ENCODE results near the gene NCK2. TPM values are rescaled to one million over a fixed set of nuclear protein-coding genes. Genes with fewer than 3 reads are reported as not detected.

The NCK2 gene
- total and polyA plus RNA-seq, 2 of the 4 experiments (the other 2 are of a cell fraction), result 15.8 to 22.2 TPM

DNA sequence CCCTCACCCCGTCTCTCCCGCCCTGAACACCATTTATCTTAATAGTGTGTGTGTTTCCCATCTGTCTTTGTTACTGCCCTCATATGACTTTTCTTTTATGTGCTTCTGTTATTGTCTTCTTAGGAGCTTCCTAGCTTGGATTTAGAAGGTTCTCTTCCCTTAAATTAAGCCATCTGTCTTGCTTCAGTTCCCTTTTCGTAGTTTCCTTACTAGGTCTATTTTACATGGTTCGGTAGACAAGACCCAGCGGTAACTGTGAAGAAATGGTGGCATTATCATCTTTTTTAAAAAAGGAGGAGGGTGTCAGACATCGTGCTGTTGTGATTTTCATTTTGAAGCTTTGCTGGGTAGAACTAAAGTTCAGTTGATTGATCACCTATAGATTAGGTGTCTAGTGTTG is 10.3 kb downstream of the NCK2 start:
- in situ Hi-C loops (cut with MboI; ENCODE audit: low sequenced_read_pairs), result no loop called here

More for the DNA sequence above, 10.3 kb downstream of the NCK2 start:
- H3K9ac ChIP-seq (ENCODE audit: low read depth, low read length), result no peak overlapping the region
- H3K27me3 ChIP-seq (ENCODE audit: control insufficient read depth, insufficient read depth, low read length), result no peaks in the 10 kb centered on the region
- H3K4me3 ChIP-seq (ENCODE audit: insufficient read depth, low read depth, low read length), result no peak overlapping the region
- no peak overlapping the region for H2BK5ac ChIP-seq (ENCODE audit: low read depth, low read length, poor library complexity, severe bottlenecking)
- WGBS, 2 experiments (ENCODE audit: extremely low coverage in 2 of 2, insufficient read length in 1 of 2), result 100% methylated on average over 2 of the region's 6 CpGs; no CpG with 5 or more reads in 1 of the 2 experiments
- no peak overlapping the region for H2BK15ac ChIP-seq (ENCODE audit: low read depth, low read length)
- ChIA-PET CTCF (no interaction called here), POLR2A (ENCODE audit: unreplicated experiment) (no interaction called here)
- no peak overlapping the region for H3K56ac ChIP-seq (ENCODE audit: extremely low read depth, insufficient read depth, low read length)
- no peak for TF ChIP-seq RCOR1 (IDR thresholded peaks at IDR 0.05; ENCODE audit: insufficient replicate concordance, low read length)
- no peak for TF ChIP-seq MXI1 (IDR thresholded peaks at IDR 0.05; ENCODE audit: borderline replicate concordance, low read depth, low read length)
- TF ChIP-seq MAZ (IDR thresholded peaks at IDR 0.05; ENCODE audit: borderline replicate concordance, low read depth, low read length), result no peak
- no peak for TF ChIP-seq SMC3 (IDR thresholded peaks at IDR 0.05; ENCODE audit: low read depth, low read length)
- TF ChIP-seq, protein P1, sequence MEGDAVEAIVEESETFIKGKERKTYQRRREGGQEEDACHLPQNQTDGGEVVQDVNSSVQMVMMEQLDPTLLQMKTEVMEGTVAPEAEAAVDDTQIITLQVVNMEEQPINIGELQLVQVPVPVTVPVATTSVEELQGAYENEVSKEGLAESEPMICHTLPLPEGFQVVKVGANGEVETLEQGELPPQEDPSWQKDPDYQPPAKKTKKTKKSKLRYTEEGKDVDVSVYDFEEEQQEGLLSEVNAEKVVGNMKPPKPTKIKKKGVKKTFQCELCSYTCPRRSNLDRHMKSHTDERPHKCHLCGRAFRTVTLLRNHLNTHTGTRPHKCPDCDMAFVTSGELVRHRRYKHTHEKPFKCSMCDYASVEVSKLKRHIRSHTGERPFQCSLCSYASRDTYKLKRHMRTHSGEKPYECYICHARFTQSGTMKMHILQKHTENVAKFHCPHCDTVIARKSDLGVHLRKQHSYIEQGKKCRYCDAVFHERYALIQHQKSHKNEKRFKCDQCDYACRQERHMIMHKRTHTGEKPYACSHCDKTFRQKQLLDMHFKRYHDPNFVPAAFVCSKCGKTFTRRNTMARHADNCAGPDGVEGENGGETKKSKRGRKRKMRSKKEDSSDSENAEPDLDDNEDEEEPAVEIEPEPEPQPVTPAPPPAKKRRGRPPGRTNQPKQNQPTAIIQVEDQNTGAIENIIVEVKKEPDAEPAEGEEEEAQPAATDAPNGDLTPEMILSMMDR (conservative IDR thresholded peaks at IDR 0.05; ENCODE audit: low read depth, low read length), result no peak
- TF ChIP-seq CEBPB (IDR thresholded peaks at IDR 0.05; ENCODE audit: low read depth, low read length), result no peak
- TF ChIP-seq, protein P2, sequence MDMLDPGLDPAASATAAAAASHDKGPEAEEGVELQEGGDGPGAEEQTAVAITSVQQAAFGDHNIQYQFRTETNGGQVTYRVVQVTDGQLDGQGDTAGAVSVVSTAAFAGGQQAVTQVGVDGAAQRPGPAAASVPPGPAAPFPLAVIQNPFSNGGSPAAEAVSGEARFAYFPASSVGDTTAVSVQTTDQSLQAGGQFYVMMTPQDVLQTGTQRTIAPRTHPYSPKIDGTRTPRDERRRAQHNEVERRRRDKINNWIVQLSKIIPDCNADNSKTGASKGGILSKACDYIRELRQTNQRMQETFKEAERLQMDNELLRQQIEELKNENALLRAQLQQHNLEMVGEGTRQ (IDR thresholded peaks at IDR 0.05; ENCODE audit: low read depth, low read length), result no peak
- no peak for TF ChIP-seq POLR2A (IDR thresholded peaks at IDR 0.05; ENCODE audit: low read depth, low read length)
- TF ChIP-seq RFX5 (IDR thresholded peaks at IDR 0.05; ENCODE audit: low read depth, low read length), result no peak
- no peak for TF ChIP-seq CHD1 (IDR thresholded peaks at IDR 0.05; ENCODE audit: low read depth, low read length)
- TF ChIP-seq BHLHE40 (IDR thresholded peaks at IDR 0.05; ENCODE audit: low read depth, low read length), result no peak
- no peak for TF ChIP-seq RAD21 (IDR thresholded peaks at IDR 0.05; ENCODE audit: low read length)
- no peak for TF ChIP-seq FOS (IDR thresholded peaks at IDR 0.05; ENCODE audit: low read depth, low read length)
- TF ChIP-seq, protein P3, sequence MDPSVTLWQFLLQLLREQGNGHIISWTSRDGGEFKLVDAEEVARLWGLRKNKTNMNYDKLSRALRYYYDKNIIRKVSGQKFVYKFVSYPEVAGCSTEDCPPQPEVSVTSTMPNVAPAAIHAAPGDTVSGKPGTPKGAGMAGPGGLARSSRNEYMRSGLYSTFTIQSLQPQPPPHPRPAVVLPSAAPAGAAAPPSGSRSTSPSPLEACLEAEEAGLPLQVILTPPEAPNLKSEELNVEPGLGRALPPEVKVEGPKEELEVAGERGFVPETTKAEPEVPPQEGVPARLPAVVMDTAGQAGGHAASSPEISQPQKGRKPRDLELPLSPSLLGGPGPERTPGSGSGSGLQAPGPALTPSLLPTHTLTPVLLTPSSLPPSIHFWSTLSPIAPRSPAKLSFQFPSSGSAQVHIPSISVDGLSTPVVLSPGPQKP (IDR thresholded peaks at IDR 0.05; ENCODE audit: borderline replicate concordance, low read depth, low read length), result no peak
- no peak for TF ChIP-seq MAFK (IDR thresholded peaks at IDR 0.05; ENCODE audit: low read depth, low read length)
- BruUV-seq (replicated peaks), result no TSS peak
- H3K9me3 ChIP-seq (ENCODE audit: control insufficient read depth, insufficient read depth, low read length), result no peaks in the 10 kb centered on the region
- H2BK120ac ChIP-seq (ENCODE audit: low read depth, low read length), result no peak overlapping the region
- H2AK5ac ChIP-seq (ENCODE audit: low read depth, low read length), result no peak overlapping the region
- peaks cover 2% of the 10 kb centered on the region for H3K4me1 ChIP-seq (ENCODE audit: control insufficient read depth, insufficient read depth, low read length)
- no peak overlapping the region for H3K4me2 ChIP-seq (ENCODE audit: low read depth, low read length)
- H2AK9ac ChIP-seq (replicated peaks; ENCODE audit: low read depth, low read length, poor library complexity), result no peak overlapping the region
- H4K91ac ChIP-seq (ENCODE audit: insufficient read depth, low read depth, low read length), result no peak overlapping the region
- no peak overlapping the region for H3K27ac ChIP-seq (ENCODE audit: insufficient read depth, low read length)
- intact Hi-C loops (cut with micrococcal nuclease) (no loop called here), dilution Hi-C loops (cut with HindIII; ENCODE audit: low sequenced_read_pairs, unreplicated experiment) (no loop called here)
- H3K23ac ChIP-seq (ENCODE audit: low read depth, low read length), result no peak overlapping the region
- peaks cover 37 to 82% of the 10 kb centered on the region in 2 experiments for H3K79me1 ChIP-seq (ENCODE audit: low read depth in 1 of 2, low read length in 2 of 2)
- H2AFZ ChIP-seq (replicated peaks; ENCODE audit: low read length, poor library complexity), result no peak overlapping the region
- H3K18ac ChIP-seq (ENCODE audit: low read depth, low read length), result no peak overlapping the region
- H3K9me1 ChIP-seq (ENCODE audit: insufficient read depth, low read length), result peaks cover 29% of the 10 kb centered on the region
- no peak overlapping the region for H4K8ac ChIP-seq (ENCODE audit: low read depth in 2 of 2, low read length in 2 of 2)
- no peak for ATAC-seq (ENCODE audit: low read depth)
- H4K20me1 ChIP-seq (ENCODE audit: insufficient read depth, low read length), result peaks cover 71% of the 10 kb centered on the region
- H3K14ac ChIP-seq (replicated peaks; ENCODE audit: low read depth, low read length), result no peak overlapping the region
- DNase-seq, result no peak
- 0 out of 2 replicates have a peak, but pooled peaks cover 1% of the 10 kb centered on the region for H3K36me3 ChIP-seq (ENCODE audit: control insufficient read depth, insufficient read depth, low read length)
- H2BK20ac ChIP-seq (ENCODE audit: low read depth, low read length), result no peak overlapping the region
- no peak overlapping the region for H3K4ac ChIP-seq (ENCODE audit: low read depth, low read length)
- H4K5ac ChIP-seq (ENCODE audit: low read depth, low read length), result no peak overlapping the region

Data from IMR-90 (cell line).